ENCODE results near the gene PRDX2. TPM values are rescaled to one million over a fixed set of nuclear protein-coding genes. Genes with fewer than 3 reads are reported as not detected.

PRDX2 gene
- total and polyA plus RNA-seq, 2 of the 4 experiments (the other 2 are of a cell fraction), result 371 to 378 TPM

DNA sequence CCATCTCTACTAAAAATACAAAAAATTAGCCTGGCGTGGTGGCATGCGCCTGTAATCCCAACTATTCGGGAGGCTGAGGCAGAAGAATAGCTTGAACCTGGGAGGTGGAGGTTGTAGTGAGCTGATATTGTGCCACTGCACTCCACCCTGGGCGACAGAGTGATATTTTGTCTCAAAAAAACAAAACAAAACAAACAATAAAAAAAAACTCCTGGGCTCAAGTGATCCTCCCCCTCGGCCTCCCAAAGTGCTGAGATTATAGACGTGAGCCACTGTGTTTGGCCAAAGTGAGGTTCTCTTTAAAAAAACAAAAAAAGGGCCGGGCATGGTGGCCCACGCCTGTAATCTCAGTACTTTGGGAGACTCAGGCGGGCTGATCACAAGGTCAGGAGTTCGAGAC is 14.1 kb downstream of the PRDX2 start:
- Histone ChIP-seq H3K4me1 (ENCODE audit: control insufficient read depth, insufficient read depth, low read length) (peaks cover 46% of the 10 kb centered on the region), H3K9ac (ENCODE audit: low read depth, low read length) (no peak overlapping the region), H3K79me1 (ENCODE audit: low read depth in 1 of 2, low read length in 2 of 2) (peaks cover 0 to 35% of the 10 kb centered on the region in 2 experiments; a peak in 2 of 4 replicates), H2BK15ac (ENCODE audit: low read depth, low read length) (no peak overlapping the region), H3K14ac (replicated peaks; ENCODE audit: low read depth, low read length) (no peak overlapping the region), H2BK20ac (ENCODE audit: low read depth, low read length) (no peak overlapping the region), H2AFZ (replicated peaks; ENCODE audit: low read length, poor library complexity) (no peak overlapping the region), H3K4me3 (ENCODE audit: insufficient read depth, low read depth, low read length) (no peak overlapping the region), H2AK9ac (replicated peaks; ENCODE audit: low read depth, low read length, poor library complexity) (no peak overlapping the region), H4K8ac (ENCODE audit: low read depth in 2 of 2, low read length in 2 of 2) (no peak overlapping the region), H3K27me3 (ENCODE audit: control insufficient read depth, insufficient read depth, low read length) (no peaks in the 10 kb centered on the region), H3K56ac (ENCODE audit: extremely low read depth, insufficient read depth, low read length) (no peak overlapping the region), H4K91ac (ENCODE audit: insufficient read depth, low read depth, low read length) (no peak overlapping the region), H3K9me3 (ENCODE audit: control insufficient read depth, insufficient read depth, low read length) (no peaks in the 10 kb centered on the region), H2AK5ac (ENCODE audit: low read depth, low read length) (no peak overlapping the region), H3K9me1 (ENCODE audit: insufficient read depth, low read length) (peaks cover 17% of the 10 kb centered on the region), H2BK5ac (ENCODE audit: low read depth, low read length, poor library complexity, severe bottlenecking) (no peak overlapping the region), H3K36me3 (ENCODE audit: control insufficient read depth, insufficient read depth, low read length) (no peaks in the 10 kb centered on the region), H3K27ac (ENCODE audit: insufficient read depth, low read length) (no peak overlapping the region), H3K4ac (ENCODE audit: low read depth, low read length) (no peak overlapping the region), H3K23ac (ENCODE audit: low read depth, low read length) (no peak overlapping the region), H2BK120ac (ENCODE audit: low read depth, low read length) (no peak overlapping the region), H4K5ac (ENCODE audit: low read depth, low read length) (no peak overlapping the region), H4K20me1 (ENCODE audit: insufficient read depth, low read length) (peaks cover 12% of the 10 kb centered on the region), H3K4me2 (ENCODE audit: low read depth, low read length) (no peak overlapping the region), H3K18ac (ENCODE audit: low read depth, low read length) (no peak overlapping the region)
- intact Hi-C loops (cut with micrococcal nuclease), result no loop called here
- in situ Hi-C loops (cut with MboI; ENCODE audit: low sequenced_read_pairs), result loop anchor here (25.0 kb wide), 1 partner anchor 1050 kb away; no protein-coding TSS in a partner anchor
- WGBS, 2 experiments (ENCODE audit: extremely low coverage in 2 of 2, insufficient read length in 1 of 2), result 89% methylated on average over 4 of the region's 10 CpGs; no CpG with 5 or more reads in 1 of the 2 experiments
- CTCF ChIA-PET, result interaction anchor here (1.1 kb wide), 1 partner anchor 21 kb away, joined by 3 read pairs; no protein-coding TSS in a partner anchor
- DNase-seq, result no peak
- no peak for ATAC-seq (ENCODE audit: low read depth)
- POLR2A ChIA-PET (ENCODE audit: unreplicated experiment), result no interaction called here
- TF ChIP-seq RFX5 (IDR thresholded peaks at IDR 0.05; ENCODE audit: low read depth, low read length) (no peak), CHD1 (IDR thresholded peaks at IDR 0.05; ENCODE audit: low read depth, low read length) (no peak)
- no TSS peak for BruUV-seq (replicated peaks)
- dilution Hi-C loops (cut with HindIII; ENCODE audit: low sequenced_read_pairs, unreplicated experiment), result no loop called here
